Esophagus muscularis mucosa (tissue), 4 donors: Measurements from ENCODE around the gene THSD4. TPM values are rescaled to one million over a fixed set of nuclear protein-coding genes. Genes with fewer than 3 reads are reported as not detected.
A peak's percentile ranks its signal among the peaks of the same experiment; 100 is the strongest.

Source experiments
- DNase-seq: peaks from one replicate; pipeline ENCODE4 v3.0.0-alpha.2; 2017; ENCODE audit errors: extremely low spot score
- H3K27ac ChIP-seq, 4 donors: fragments of 200-600 bp; sonication (generic); replicated peaks in 1 of 4; 1 replicate in 3 of 4; 2 replicates in 1 of 4; pipeline ENCODE4 v1.5.1; 2016 to 2019; ENCODE audit warnings: mild to moderate bottlenecking in 1 of 4
- H3K27me3 ChIP-seq, 4 donors: fragments of 200-600 bp; sonication (generic); one replicate each; pipeline versions ENCODE4 v1.5.1 to v1.6.0; 2016 to 2019
- H3K36me3 ChIP-seq, 4 donors: fragments of 200-600 bp; sonication (generic); one replicate each; pipeline ENCODE4 v1.5.1; 2016 to 2019
- H3K4me1 ChIP-seq, 4 donors: fragments of 200-600 bp; sonication (generic); one replicate each; pipeline ENCODE4 v1.5.1; 2016 to 2019
- H3K4me3 ChIP-seq, 4 donors: fragments of 200-600 bp; sonication (generic); 1 replicate in 2 of 4; 2 replicates in 2 of 4; pipeline ENCODE4 v1.5.1; 2016 to 2019; ENCODE audit warnings: mild to moderate bottlenecking in 4 of 4, moderate library complexity in 1 of 4
- H3K9me3 ChIP-seq, 4 donors: fragments of 200-600 bp; sonication (generic); 1 replicate in 3 of 4; 2 replicates in 1 of 4; pipeline ENCODE4 v1.5.1; 2016 to 2019
- CTCF ChIP-seq, 3 experiments: fragments of 200-600 bp in 2 of 3; fragments of 450-650 bp in 1 of 3; sonication (generic) in 2 of 3; IDR thresholded peaks; one replicate each; pipeline ENCODE4 v1.5.1; 2017 to 2019; ENCODE audit warnings: antibody characterized with exemption in 3 of 3, mild to moderate bottlenecking in 2 of 3, moderate library complexity in 1 of 3
- EP300 ChIP-seq: sonication (generic); formaldehyde crosslinking; IDR thresholded peaks from one replicate; pipeline ENCODE4 v1.6.1; 2017; ENCODE audit warnings: antibody characterized with exemption
- POLR2A ChIP-seq: fragments of 450-650 bp; IDR thresholded peaks from one replicate; pipeline ENCODE4 v1.6.1; 2017; ENCODE audit warnings: antibody characterized with exemption, moderate library complexity, mild to moderate bottlenecking, low read depth
- POLR2AphosphoS5 ChIP-seq, 2 donors: sonication (generic); formaldehyde crosslinking; IDR thresholded peaks; one replicate each; pipeline ENCODE4 v1.6.1; 2017; ENCODE audit warnings: antibody characterized with exemption in 2 of 2
- WGBS: methylation state at CpG from one replicate; pipeline ENCODE4 v1.1.5; 2018; 5-methylcytosine and 5-hydroxymethylcytosine counted together
- intact Hi-C: fragments of 100-400 bp; cut with DNase I; formaldehyde crosslinking; loops from one replicate; pipeline ENCODE4 v1.15.1; 2023
- total RNA-seq, 4 donors: library from RNA; depleted of rRNA; stranded (reverse); fragments of >200 nt; gene quantifications; one replicate each; pipeline versions ENCODE4 v1.1.0 to v1.2.1, GENCODE V29; 2016

The THSD4 gene
- total RNA-seq, 4 donors from 2014 or later: 3.2 to 6.6 (median 5.6) TPM

DNA sequence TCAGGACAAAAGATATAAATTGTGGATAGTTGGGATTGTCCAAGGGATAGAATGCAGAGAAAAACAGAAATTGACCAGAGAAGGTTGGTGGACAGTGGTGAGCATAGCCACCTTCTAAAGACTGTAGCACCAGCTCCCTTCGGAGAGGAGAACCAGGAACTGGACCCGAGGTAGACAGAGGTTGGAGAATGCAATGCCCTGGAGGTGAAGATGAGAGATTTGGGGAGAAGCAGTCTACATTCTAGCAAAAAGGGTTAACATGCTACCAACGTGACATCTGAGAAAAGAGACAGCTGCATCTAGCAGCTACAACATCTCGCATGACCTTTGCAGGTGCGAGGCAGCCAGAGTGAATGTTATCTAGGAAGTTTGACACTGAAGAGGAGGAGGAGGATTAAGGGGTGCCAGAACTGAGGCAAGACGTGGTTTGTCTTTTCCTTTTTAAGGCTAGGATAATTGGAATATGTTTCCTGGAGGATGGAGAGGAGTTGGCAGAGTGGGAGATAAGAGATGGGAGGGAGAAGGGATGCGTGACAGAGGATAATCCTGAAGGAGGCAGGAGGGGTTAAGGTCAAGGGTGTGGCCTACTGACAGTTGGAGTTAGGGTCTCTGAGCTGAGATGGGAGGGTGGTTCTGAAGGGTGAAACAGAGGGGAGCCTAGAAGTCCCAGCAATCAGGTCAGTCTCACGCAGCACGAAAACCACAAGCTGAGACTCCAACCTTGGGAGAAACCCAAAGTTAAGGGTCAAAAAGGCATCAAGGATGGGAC is 591.4 kb downstream of the THSD4 start:
- no peaks in the 10 kb centered on the region for H3K27me3 ChIP-seq
- no peak for TF ChIP-seq POLR2AphosphoS5 (IDR thresholded peaks at IDR 0.05)
- peaks cover 6 to 31% (median 20%) of the 10 kb centered on the region in 4 donors for H3K4me1 ChIP-seq
- no peaks in the 10 kb centered on the region for H3K9me3 ChIP-seq
- H3K27ac ChIP-seq: peak overlapping the region; percentile 24 to 43 (median 31)
- H3K36me3 ChIP-seq: no peaks in the 10 kb centered on the region
- intact Hi-C loops: no loop called here
- DNase-seq: peak; percentile 70
- no peak overlapping the region for H3K4me3 ChIP-seq
- WGBS: 83% methylated on average over 9 of the region's 9 CpGs

DNA sequence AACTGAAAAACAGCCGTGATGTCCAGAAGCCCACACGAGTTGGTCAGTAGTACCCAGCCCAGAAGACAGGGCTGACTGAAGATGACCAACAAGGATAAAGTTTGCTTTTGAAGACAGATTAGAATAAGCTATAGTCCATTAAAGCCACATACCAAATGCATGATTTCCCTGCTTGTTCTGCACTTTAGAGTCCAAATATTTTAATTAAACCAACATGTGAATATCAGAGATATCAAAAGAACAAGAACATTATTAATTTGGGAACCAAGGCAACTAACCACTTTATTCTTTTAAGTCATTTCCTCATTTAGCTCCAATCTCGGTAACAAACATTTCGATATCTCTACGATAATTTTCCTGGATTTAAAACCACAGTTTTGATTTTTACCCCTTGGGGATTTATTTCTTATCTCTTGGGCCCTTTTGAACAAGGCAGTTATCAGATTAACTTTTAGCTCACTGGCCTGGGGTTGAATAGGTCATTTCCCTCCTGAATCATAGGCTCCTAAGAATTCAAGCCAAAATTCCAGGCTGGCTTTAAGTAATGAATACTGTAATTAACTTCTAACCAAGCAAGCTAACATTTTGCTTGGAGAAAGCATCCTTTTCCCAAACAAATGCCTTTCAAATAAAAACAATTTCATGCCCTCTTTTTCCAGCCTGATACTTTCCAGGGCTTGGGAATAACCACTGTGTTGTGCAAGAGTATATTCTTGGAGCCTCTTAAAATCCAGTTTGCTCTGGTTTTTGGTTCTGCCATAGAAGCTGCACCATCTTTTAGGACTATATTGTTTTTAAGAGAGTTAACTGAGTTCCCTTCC is 592.2 kb downstream of the THSD4 start:
- Histone ChIP-seq H3K9me3 (no peaks in the 10 kb centered on the region), H3K4me1 (peaks cover 11 to 34% (median 22%) of the 10 kb centered on the region in 4 donors), H3K27ac (peak overlapping the region; percentile 24 to 43 (median 31)), H3K4me3 (no peak overlapping the region), H3K36me3 (no peaks in the 10 kb centered on the region), H3K27me3 (no peaks in the 10 kb centered on the region)
- DNase-seq: no peak
- no peak for TF ChIP-seq POLR2A
- TF ChIP-seq CTCF (IDR thresholded peaks at IDR 0.05): no peak
- no peak for TF ChIP-seq POLR2AphosphoS5 (IDR thresholded peaks at IDR 0.05)
- no peak for TF ChIP-seq EP300
- intact Hi-C loops: no loop called here
- 64% methylated on average over 5 of the region's 5 CpGs for WGBS

GRCh38 chr15:71708051-71708429 is 592.8 kb downstream of the THSD4 start:
- no peaks in the 10 kb centered on the region for H3K27me3 ChIP-seq
- intact Hi-C loops: no loop called here

DNA sequence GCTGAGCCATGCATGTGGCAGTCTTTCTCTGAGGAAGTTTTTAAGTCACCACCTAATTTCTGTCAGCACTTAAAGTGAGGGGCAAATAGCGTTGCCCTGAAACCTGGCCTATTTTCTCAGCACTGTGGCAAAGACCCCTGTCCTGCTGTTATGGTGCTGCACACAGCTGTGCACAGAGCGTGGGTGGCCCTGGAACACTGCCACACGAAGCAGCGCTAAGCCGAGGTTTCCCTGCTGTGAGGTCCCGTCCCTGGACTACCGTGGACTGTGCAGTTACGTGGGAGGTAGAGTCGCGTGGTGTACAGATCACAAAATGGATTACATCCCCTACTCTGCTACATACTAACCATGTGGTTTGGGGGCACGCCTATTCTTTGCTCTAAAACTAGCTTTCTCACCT is 593.5 kb downstream of the THSD4 start:
- Histone ChIP-seq H3K4me1 (peaks cover 12 to 34% (median 22%) of the 10 kb centered on the region in 4 donors), H3K4me3 (no peak overlapping the region), H3K36me3 (no peaks in the 10 kb centered on the region), H3K27ac (no peak overlapping the region), H3K27me3 (no peaks in the 10 kb centered on the region), H3K9me3 (no peaks in the 10 kb centered on the region)
- 79% methylated on average over 7 of the region's 11 CpGs for WGBS
- peak; percentile 68 for DNase-seq
- intact Hi-C loops: no loop called here
- TF ChIP-seq POLR2A (no peak), POLR2AphosphoS5 (IDR thresholded peaks at IDR 0.05) (no peak), CTCF (IDR thresholded peaks at IDR 0.05) (no peak), EP300 (no peak)

More at GRCh38 chr15:71708051-71708429, 592.8 kb downstream of the THSD4 start:
- peak overlapping the region in 3 of 4 donors; percentile 20 to 32 (median 21) for H3K27ac ChIP-seq
- peak; percentile 53 for DNase-seq
- 67% methylated on average over 4 of the region's 4 CpGs for WGBS
- no peaks in the 10 kb centered on the region for H3K9me3 ChIP-seq
- H3K4me3 ChIP-seq: no peak overlapping the region
- no peaks in the 10 kb centered on the region for H3K36me3 ChIP-seq
- H3K4me1 ChIP-seq: peaks cover 12 to 34% (median 22%) of the 10 kb centered on the region in 4 donors
- TF ChIP-seq CTCF (IDR thresholded peaks at IDR 0.05): no peak
- no peak for TF ChIP-seq POLR2AphosphoS5 (IDR thresholded peaks at IDR 0.05)
- no peak for TF ChIP-seq EP300
- TF ChIP-seq POLR2A: no peak

GRCh38 chr15:71709808-71710418 is 594.6 kb downstream of the THSD4 start:
- intact Hi-C loops: no loop called here
- Histone ChIP-seq H3K9me3 (no peaks in the 10 kb centered on the region), H3K27ac (no peak overlapping the region), H3K36me3 (no peaks in the 10 kb centered on the region), H3K4me3 (no peak overlapping the region), H3K27me3 (no peaks in the 10 kb centered on the region), H3K4me1 (peaks cover 9 to 34% (median 22%) of the 10 kb centered on the region in 4 donors)
- no peak for TF ChIP-seq POLR2A
- TF ChIP-seq CTCF (IDR thresholded peaks at IDR 0.05): no peak
- no peak for TF ChIP-seq POLR2AphosphoS5 (IDR thresholded peaks at IDR 0.05)
- no peak for TF ChIP-seq EP300
- DNase-seq: no peak
- WGBS: 77% methylated on average over 3 of the region's 3 CpGs
